GM12891 (cell line): ENCODE measurements around the gene BTBD2.

Source experiments
- POLR2A ChIP-seq: IDR thresholded peaks from 2 replicates; pipeline ENCODE4 v1.6.1; 2011; ENCODE audit warnings: low read depth, low read length, control low read depth
- POLR2AphosphoS5 ChIP-seq: IDR thresholded peaks from 2 replicates; pipeline ENCODE4 v1.6.1; 2011; ENCODE audit warnings: low read depth, low read length, control low read depth
- POU2F2 ChIP-seq: IDR thresholded peaks from 2 replicates; pipeline ENCODE4 v1.6.1; 2011; ENCODE audit warnings: low read depth, mild to moderate bottlenecking, control low read depth, low read length, moderate library complexity
- SPI1 ChIP-seq: IDR thresholded peaks from 2 replicates; pipeline ENCODE4 v1.6.1; 2011; ENCODE audit warnings: low read depth, low read length, control low read depth

- TF ChIP-seq POLR2AphosphoS5 (no peak; the same call in 1 of the 2 replicates), POLR2A (no peak), POU2F2 (no peak), SPI1 (no peak)
Observed at GRCh38 chr19:2045501-2046045, 30.1 kb upstream of the BTBD2 start.
